ENCODE data around the gene MLXIP.
A peak's percentile ranks its signal among the peaks of the same experiment; 100 is the strongest.
"Not testable (repeated sequence)": the region's sequence is repeated elsewhere in the genome, so short reads cannot be mapped to it uniquely, and the experiment has no call there.

MLXIP gene

DNA sequence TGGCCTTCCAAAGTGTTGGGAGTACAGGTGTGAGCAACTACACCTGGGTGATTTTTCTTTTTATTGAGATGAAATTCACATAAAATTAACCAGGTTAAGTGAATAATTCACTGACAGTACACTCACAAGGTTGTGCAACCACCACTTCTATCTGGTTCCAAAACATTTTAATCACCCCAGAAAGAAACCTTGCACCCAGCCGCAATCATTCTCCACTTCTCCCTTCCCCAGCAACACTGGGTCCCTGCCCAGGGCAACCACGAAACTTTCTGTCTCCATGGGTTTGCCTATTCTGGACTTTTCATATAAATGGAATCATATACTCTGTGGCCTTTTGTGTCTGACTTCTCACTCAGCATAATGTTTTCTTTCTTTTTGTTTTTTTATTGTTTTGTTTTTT is 26.3 kb upstream of the MLXIP start:
- DNase-seq (ENCODE audit: low read depth), result peak; percentile 48

DNA sequence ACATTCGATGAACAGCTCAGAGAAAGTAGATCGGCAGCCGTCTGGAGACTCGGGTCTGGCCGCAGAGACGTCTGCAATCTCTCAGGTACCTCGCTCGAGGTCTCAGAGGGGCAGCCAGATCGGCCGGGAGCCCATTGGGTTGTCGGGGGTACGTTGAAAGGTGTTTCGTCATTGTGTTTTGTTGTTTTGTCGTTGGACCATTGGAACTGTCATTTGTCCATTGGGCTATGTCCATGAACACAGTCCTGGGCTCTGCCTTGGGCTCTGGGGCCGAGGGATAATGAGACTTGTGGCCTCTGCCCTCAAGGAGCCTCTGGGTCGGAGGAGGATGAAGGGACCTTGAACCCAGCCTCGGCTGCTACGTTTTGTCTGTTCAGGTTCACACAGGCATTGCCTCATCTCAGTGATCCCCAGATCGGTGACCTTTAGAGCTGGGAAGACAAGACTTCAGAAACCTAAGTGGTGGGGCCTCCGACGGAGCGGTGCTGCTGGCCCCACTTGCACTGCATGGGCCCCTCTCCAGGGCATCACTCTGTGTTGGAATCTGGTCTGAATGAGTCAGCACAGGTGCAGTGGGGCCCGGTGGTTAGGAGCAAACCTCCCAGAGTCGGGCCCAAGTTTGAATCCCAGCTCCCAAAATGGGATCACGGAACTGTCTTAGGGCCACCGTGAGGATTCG is 23.6 kb upstream of the MLXIP start:
- no peak for DNase-seq (ENCODE audit: low read depth)

DNA sequence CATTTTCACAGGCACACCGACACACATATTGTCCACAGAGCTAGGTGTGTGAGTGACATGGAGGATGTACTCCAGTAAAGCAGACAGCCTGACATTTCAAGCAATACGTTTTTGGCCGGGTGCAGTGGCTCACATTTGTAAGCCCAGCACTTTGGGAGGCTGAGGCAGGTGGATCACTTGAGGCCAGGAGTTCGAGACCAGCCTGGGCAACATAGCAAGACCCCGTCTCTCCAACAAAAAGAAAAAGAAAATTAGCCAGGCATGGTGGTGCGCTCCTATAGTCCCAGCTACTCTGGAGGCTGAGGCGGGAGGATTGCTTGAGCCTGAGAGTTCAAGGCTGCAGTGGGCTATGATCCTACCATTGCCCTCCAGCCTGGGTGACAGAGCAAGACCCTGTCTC is 22.1 kb upstream of the MLXIP start:
- not testable (repeated sequence) for DNase-seq (ENCODE audit: low read depth)

DNA sequence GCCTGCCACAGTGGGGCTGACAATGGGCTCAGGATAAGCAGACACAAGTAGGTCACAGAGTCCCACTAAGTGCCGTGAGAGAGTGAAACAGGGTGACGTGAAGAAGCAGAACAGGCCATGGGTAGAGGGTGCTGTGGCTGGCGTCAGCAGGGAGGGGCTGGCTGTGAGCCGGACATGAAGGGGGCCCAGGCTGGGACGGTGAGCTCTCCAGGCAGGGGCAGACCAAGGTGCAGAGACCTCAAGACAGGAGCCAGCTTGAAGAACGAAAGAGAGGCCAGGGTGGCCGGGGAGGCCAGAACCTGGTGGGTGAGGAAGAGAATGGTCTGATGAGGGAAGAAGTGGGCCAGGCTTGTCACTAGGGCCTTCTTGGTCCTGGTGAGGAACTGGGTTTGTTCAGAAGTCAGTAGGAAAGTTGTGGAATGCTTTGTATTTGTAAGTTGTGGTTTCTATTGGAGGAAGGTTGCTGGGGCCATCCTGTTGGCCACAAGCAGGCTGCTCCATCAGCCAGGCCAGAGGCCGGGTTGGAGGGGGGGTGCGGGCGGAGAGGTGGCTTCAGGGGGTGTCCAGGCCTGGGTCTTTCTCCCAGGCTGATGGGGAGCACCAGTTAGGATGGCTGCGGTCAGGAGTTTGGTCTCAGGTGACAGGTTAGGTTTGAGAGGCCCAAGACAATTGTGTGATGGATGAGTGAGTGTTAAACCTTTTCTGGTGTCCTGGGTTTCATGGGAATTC is 21.4 kb upstream of the MLXIP start:
- no peak for DNase-seq (ENCODE audit: low read depth)

DNA sequence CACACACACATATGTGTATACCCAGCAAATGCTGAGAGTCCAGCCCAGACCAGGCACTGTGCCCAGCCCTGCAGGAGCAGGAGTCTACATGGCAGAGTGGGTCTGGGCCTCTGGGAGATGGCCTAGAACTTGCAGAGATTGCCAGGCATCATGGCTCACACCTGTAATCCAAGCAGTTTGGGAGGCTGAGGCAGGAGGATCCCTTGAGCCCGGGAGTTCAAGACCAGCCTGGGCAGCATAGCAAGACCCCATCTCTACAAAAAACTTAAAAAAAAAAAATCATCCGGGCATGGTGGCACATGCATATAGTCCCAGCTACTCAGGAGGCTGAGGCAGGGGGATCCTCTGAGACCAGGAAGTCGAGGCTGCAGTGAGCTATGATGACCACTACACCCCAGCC is 20.8 kb upstream of the MLXIP start:
- no peak for DNase-seq (ENCODE audit: low read depth)

DNA sequence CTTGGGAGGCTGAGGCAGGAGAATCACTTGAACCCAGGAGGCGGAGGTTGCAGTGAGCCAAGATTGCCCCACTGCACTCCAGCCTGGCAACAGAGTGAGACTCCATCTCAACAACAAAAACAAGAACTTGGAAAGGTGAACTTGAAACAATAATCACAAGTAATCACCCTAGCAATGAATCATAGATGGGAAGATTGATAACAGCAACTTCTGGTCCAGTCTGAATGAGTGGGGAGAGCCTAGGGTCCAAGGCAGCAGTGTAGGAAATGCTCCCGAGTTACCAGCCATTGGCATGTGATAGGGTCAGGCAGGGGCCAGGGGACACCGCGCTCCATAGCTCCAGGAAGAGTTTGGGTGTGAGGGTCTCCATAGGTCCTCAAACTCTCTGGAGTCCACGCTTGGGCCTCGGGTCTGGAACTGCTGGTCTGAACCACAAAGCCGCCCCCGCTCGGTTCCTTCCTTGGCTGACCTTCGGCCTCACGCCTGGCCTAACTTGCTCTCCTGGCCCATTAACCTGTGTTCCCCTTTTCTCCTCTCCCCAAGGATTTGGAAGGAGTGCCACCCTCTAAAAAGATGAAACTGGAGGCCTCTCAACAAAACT is 19.9 kb upstream of the MLXIP start:
- DNase-seq (ENCODE audit: low read depth), result no peak

DNA sequence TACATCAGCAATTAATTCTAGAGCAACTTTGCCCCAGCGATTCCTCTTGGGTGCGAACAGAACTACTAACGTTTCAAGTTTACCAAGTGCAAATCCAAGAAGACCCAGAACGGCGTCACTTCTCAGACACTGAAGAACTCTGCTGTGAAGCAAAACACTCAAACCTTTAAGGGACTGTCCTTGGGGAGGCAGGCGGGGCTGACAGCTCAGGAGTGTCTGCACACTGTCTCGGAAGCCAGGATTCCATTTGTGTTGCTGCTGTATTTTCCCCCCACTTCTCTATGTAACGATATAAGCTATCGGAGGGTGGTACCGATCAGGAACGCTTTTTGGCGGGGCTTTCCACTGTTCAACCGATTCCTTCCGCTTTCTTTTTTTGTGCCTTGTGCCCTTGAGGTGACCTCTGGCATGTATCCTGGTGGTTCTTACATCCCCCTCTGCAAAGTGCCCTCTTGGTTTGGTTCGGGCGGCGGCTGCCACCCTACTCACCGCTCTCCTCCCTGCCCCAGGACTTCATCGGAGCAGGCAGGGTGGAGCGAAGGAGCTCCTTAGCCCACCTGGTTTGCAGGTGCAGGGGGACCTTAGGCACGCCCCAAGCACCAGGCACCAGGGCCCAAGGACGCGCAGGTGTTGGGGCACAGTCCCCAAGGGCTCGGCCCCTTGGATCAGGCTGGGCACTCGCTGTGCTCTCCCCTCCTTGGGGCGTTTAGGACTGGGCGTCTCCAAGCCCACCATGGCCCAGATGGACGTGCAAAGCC is 19.2 kb upstream of the MLXIP start:
- no peak for DNase-seq (ENCODE audit: low read depth)

DNA sequence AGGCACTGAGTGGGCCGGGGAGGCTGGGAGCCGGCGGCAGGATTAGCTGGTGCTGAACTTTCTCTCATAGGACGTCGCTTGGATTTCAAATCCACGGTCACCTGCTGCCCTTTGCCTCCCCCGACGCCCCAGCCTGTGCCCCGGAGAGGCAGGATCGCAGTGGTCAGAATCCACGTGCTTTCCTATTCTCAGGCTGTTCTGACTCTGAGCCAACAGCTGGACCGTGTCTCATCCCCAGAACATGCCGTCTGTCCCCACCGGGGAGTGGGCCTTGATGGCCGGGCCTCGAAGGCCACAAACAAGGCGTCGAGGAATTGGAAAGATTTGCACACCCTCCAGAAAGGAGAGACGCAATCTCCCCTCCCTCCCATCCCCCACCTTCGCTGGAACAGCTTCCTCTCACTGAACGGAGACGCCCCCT is 18.5 kb upstream of the MLXIP start:
- DNase-seq (ENCODE audit: low read depth), result no peak

DNA sequence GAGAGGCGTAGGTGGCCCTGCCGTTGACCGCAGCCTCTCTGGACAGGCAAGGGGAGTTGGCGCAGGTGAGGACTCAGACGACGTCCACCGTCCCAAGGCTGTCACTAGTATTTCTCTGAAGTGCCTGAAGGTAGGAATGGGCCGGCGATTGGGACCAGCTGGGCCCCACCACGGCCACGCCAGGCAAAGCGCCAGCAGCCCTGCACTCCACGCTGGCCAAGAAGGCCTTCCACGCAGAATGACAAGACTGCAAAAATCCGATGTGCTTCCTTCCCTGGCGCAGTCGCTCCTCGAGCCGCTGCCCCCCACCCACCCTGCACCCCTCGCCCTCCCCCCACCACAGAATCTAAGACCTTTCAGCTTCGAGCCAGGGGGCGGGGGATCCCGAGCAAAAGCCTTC is 17.3 kb upstream of the MLXIP start:
- DNase-seq (ENCODE audit: low read depth), result no peak

DNA sequence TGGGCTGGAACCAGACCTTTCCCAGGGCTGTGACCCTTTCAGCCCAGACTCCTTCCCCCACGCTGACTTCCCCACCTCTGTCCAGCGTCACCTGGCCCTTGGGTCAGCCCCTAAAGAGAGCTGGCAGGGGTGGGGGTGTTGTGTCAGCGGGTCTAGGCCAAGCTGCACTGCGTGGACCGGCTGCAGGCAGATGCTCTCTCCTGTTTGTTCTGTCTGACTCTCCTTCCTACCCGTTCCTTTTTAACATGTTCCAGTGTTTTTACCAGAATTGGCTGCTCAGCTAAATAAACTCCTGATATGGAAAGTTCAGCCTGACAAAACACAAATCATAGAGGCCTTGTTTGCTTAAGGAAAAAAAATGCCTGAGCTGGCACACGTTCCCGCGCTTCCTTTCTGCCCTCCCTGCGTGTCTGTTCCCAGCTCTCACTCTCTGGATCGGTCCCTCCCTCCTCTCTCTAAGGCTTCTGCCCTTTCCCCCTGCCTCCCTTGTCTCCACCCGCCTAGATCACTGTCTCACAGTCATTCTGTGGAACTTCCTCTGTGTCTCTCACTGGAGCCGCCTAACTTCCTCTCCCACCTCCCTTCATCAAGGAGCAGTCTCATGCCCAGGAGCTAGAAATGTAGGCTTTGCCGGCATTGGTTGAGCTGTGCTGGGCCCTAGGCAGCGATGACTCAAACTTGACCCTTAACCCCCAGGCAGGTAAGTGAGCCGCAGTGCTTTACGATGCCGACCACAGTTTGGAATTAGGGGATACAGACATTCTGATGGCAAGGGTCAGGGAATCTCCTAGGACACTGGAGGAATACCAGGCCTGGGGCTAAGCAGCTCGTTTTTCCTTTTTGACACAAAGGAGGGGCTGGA is 15.5 kb upstream of the MLXIP start:
- peak; percentile 59 for DNase-seq (ENCODE audit: low read depth)

DNA sequence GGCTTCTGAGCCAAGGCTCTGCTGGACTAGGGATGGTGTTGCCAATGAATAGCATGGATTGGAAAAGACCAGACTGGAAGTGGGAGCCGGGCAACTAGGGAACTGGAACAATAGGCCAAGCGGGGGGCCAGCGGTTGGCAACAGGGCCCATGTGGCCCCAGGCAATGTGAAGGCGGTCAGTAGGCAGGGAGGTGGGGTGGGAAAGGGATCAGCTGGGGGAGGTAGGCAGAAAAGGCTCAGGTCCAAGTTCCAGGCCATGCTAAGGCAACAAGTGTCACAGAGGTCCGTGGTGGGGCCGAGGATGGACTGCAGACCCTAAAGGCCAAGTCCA is 14.9 kb upstream of the MLXIP start:
- no peak for DNase-seq (ENCODE audit: low read depth)

DNA sequence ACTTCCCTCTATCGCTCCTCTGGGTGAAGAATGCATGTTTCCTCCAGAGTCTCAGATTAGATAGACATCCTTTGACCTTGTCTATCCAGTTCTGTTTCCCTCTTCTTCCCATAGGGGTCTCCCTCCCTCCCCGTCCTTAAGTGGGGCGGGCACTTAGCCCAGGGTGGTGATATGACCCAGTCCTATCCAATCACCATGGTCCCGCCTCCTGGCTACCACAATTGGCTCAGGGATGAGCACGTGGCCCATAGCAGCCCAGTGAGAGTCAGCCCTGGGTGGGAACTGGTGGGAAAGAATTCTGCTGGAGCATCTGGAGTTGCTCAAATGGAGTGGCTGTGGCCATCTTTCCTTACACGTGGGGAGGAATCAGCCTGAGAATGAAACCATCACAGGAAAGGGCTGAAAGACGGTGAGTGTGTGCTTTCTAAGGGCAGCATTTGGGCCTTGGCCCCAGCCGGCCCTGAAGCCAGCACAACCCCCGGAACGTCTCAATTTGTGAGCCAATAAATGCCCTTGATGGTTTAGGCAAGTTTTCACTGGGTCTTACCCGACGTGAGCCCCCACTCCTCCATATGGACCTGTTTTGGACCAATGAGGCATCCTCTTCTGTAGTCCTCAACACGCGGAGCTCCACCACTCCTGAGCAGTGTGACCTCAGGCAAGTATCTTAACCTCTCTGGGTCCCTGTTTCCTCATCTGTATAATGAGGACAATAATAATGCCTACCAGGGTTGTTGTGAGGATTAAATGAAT is 14.4 kb upstream of the MLXIP start:
- peak; percentile 91 for DNase-seq (ENCODE audit: low read depth)

DNA sequence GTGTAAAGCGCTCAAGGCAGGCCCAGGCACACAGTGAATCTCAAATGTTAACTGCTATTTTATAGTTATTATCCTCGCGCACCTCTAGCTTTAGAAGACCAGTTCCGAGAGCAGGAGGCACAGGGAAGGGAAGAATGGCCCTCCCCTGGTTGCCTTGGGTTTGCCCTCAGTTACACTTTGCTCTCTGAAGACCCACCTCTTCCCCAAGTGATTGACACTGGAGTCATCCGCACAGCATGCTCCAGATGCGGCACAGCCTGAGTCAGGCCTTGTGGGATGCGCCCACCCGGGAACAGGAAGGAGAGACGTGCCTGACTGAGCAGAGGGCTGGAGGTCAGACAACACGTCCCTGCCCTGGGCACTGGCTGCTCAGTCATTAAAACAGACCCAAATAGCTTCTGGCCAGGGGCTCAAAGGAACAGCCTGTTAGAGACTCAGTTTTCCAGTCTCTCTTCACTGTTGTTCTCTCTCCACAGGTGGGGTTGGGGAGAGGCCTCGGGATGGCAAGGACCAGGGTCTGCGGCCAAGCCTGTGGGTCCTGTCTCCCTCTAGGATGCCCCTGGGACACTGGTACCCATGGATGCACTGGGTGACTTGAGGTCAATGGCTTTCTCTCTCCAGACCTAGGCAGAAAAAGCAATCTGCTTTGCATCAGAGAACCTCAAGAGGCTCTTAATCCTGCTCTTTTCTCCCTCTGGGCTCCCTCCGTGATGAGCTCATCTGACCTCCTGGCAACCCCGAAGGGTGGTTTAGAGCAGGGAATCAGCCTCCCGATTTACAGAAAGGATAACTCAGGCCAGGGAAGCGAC is 13.6 kb upstream of the MLXIP start:
- peak; percentile 63 for DNase-seq (ENCODE audit: low read depth)

DNA sequence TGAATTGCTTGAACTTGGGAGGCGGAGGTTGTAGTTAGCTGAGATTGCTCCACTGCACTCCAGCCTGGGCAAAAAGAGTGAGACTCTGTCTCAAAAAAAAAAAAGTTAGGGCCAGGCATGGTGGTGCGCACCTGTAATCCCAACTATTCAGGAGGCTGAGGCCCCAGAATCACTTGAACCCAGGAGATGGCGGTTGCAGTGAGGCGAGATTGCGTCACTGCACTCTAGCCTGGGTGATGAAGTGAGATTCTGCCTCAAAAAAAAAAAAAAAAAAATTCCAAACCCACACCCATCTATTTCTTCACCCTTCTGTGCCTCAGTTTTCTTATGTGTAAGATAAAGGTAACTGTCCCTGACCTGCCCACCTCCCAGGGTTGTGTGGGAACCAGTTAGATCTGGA is 11.0 kb upstream of the MLXIP start:
- DNase-seq (ENCODE audit: low read depth), result no peak

DNA sequence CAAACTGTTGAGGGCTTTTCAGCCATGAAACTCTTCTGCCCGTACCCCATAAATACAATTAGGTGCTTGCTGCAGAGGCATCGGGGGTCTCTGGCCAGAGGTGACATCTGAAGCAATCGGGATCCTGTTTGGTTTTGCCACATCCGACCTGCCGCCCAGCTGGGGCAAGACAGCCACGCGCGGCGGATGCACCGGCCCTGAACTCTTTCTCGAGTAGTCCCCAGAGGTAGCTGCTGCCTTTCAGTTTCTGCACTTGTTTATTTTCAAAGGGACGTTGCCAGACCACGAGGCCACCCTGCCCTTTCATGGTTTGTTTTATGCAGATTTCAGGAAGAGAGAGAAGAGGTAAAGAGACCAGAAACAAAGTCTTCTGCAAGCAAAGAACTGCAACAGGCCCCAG is 10.6 kb upstream of the MLXIP start:
- DNase-seq (ENCODE audit: low read depth), result peak; percentile 86

DNA sequence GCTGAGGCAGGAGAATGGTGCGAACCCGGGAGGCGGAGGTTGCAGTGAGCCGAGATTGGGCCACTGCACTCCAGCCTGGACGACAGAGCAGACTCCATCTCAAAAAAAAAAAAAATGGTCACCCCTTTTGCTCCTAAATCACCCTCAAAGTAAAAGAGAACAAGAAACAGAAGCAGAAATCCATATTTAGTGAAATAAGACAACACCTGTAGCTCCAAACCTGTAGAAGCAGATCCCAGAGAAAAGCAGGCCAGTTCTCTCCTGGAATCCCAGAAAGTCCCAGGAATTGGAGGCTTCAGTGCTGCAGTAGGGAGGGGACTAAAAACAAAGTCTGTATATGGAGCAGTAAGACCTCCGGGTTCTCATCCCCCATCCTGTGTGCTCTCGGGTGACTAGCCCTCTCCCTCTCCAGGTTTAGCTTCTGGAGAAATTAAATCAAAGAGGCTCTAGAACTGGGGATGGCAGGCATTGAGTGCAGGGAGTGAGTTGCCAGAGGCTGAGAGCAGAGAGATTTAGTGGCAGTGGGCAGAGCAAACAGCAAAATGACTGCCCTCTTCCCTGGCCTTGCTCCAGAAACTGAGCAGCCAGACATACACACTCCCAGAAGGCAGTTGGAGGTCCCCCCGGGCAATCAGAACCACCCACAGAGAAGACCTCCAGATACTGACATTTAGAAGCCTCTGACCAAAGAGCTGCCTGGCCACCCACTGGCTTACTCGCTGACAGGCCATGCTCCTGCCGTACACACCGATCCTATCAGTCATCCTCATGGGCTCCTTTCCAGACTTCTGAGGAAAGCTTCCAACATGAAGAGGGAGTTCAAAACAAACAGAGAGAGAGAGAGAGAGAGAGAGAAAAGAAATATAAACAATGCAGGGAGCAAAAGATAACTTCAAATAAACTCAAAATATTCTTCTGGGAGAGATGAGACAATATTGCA is 6.3 kb upstream of the MLXIP start:
- peak; percentile 96 for DNase-seq (ENCODE audit: low read depth)

DNA sequence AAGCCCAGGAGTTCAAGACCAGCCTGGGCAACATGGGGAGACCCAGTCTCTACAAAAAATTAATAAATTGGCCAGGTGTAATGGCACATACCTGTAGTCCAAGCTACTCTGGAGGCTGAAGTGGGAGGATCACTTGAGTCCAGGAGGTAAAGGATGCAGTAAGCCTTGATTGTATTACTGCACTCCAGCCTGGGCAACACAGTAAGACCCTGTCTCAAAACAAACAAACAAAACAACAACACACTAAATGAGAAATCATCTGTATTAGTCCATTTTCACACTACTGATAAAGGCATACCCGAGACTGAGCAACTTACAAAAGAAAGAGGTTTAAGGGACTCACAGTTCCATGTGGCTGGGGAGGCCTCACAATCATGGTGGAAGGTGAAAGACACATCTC is 4.7 kb upstream of the MLXIP start:
- DNase-seq (ENCODE audit: low read depth), result no peak

DNA sequence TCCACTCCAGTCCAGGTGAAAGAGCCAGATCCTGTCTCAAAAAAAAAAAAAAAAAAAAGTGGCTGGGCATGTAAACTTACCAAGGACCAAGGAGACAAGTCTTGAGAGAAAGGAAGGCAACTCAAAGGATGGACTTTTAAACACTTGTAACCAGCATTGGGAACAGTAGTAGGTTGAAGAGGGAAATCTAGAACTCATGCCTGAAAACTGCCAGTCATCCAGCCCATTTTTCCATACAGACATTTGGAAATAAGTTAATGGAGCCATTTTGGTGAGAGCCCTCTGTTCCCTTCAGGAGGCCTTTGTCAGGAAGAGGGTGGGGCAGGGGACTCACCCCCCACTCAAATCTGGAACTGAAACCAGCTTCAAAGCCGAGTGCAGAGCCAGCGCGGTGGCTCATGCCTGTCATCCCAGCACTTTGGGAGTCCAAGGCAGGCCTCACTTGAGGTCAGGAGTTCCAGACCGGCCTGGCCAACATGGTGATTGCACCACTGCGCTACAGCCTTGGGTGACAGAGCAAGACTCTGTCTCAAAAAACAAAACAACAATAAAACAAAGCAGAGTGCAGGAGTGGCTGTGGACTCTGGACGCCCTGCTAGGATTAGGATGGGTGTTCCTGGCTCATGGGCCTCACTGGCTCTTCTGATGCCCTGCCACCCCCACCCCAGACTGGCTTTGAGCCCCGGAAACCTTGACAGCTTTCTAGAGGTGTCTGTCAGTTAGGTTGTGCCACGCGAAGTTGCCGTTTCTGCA is 1.6 kb upstream of the MLXIP start:
- DNase-seq (ENCODE audit: low read depth), result no peak
